ENCODE data around the gene ADAMTS19. TPM values are rescaled to one million over a fixed set of nuclear protein-coding genes. Genes with fewer than 3 reads are reported as not detected.

Gene ADAMTS19
- total RNA-seq, 1 experiment from 2014 or later = 20.3 TPM

DNA sequence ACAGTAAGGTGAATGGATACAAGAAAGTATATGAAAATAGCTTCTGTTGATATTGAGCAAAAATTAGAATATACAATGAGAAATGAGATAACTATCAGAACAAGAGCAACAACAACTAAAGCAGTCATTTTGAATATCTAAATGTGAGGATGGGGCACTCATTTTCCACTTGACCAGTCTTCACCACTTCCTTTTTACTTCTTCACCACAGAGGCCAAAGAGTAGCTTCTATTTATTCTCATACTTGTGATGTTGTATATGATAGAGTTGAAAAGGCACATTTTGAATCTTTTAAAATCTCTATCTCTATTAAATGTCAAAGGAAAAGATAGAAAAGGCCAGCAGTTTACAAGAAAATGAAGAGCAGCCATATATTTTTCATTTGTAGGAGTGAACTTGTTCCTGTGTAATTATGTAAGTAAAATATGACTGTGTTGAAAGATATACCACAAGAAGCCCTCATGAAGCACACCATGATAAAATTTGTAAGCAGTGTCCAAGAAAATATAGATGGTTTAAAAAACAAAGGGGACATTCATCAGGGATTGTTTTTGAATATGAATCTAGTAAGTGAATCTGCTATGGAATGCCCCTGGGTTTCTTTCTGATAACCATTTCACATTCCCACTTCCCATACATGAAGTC, 39.2 kb downstream of the ADAMTS19 start:
- Histone ChIP-seq H4K8ac (replicated peaks; ENCODE audit: insufficient read length, low read depth, low read length) (no peak overlapping the region), H2BK120ac (ENCODE audit: low read depth, low read length, poor library complexity, severe bottlenecking) (no peak overlapping the region), H3K4me1 (ENCODE audit: insufficient read depth, low read length) (no peaks in the 10 kb centered on the region), H3K79me1 (ENCODE audit: insufficient read depth, low read depth, low read length, poor library complexity, severe bottlenecking) (peaks cover 2% of the 10 kb centered on the region), H3K27me3 (ENCODE audit: insufficient read depth, low read length) (no peaks in the 10 kb centered on the region), H4K20me1 (ENCODE audit: control insufficient read depth, insufficient read depth, insufficient read length) (no peaks in the 10 kb centered on the region), H3K9me3 (ENCODE audit: control insufficient read depth, low read depth, low read length) (no peaks in the 10 kb centered on the region), H3K4ac (ENCODE audit: low read depth, low read length) (no peak overlapping the region), H3K27ac (ENCODE audit: insufficient read length, low read depth, low read length) (no peak overlapping the region), H3K23ac (ENCODE audit: insufficient read length, low read depth, low read length) (no peak overlapping the region), H3K18ac (ENCODE audit: insufficient read length, low read depth, low read length) (no peak overlapping the region), H3K9ac (ENCODE audit: extremely low read depth, insufficient read length, low read length) (no peak overlapping the region), H4K91ac (ENCODE audit: insufficient read length, low read depth, low read length) (no peak overlapping the region), H3T11ph (ENCODE audit: low read length) (no peak overlapping the region), H3K56ac (ENCODE audit: insufficient read length, low read depth, low read length) (no peak overlapping the region), H4K5ac (ENCODE audit: insufficient read length, low read depth, low read length) (no peak overlapping the region), H2AFZ (ENCODE audit: low read length) (no peak overlapping the region), H2AK5ac (ENCODE audit: insufficient read length, low read length) (no peak overlapping the region), H3K14ac (ENCODE audit: insufficient read depth, low read length) (no peak overlapping the region), H3K23me2 (ENCODE audit: insufficient read length, low read depth, low read length, poor library complexity, severe bottlenecking) (no peaks in the 10 kb centered on the region), H3K4me2 (ENCODE audit: insufficient read depth, insufficient read length, low read length) (no peak overlapping the region), H2BK5ac (ENCODE audit: insufficient read length, low read length) (no peak overlapping the region), H2BK12ac (ENCODE audit: insufficient read length, low read depth, low read length) (no peak overlapping the region), H2BK15ac (ENCODE audit: low read depth, low read length) (no peak overlapping the region), H3K79me2 (ENCODE audit: insufficient read depth, low read length) (no peaks in the 10 kb centered on the region), H2BK20ac (ENCODE audit: low read depth, low read length, poor library complexity, severe bottlenecking) (no peak overlapping the region)
- Mint-ChIP-seq H3K4me3 (no peak overlapping the region), H3K27me3 (ENCODE audit: low read depth) (no peaks in the 10 kb centered on the region), H3K9me3 (no peaks in the 10 kb centered on the region), H3K27ac (no peak overlapping the region), H3K4me1 (no peaks in the 10 kb centered on the region), H3K36me3 (ENCODE audit: insufficient read depth in 1 of 3, low read depth in 3 of 3) (no peaks in the 10 kb centered on the region; a peak in 1 of 7 replicates)
- no peak for DNase-seq
- TF ChIP-seq, protein P1, sequence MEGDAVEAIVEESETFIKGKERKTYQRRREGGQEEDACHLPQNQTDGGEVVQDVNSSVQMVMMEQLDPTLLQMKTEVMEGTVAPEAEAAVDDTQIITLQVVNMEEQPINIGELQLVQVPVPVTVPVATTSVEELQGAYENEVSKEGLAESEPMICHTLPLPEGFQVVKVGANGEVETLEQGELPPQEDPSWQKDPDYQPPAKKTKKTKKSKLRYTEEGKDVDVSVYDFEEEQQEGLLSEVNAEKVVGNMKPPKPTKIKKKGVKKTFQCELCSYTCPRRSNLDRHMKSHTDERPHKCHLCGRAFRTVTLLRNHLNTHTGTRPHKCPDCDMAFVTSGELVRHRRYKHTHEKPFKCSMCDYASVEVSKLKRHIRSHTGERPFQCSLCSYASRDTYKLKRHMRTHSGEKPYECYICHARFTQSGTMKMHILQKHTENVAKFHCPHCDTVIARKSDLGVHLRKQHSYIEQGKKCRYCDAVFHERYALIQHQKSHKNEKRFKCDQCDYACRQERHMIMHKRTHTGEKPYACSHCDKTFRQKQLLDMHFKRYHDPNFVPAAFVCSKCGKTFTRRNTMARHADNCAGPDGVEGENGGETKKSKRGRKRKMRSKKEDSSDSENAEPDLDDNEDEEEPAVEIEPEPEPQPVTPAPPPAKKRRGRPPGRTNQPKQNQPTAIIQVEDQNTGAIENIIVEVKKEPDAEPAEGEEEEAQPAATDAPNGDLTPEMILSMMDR (conservative IDR thresholded peaks at IDR 0.05) = no peak
